ENCODE data around the gene VPREB1.

DNA sequence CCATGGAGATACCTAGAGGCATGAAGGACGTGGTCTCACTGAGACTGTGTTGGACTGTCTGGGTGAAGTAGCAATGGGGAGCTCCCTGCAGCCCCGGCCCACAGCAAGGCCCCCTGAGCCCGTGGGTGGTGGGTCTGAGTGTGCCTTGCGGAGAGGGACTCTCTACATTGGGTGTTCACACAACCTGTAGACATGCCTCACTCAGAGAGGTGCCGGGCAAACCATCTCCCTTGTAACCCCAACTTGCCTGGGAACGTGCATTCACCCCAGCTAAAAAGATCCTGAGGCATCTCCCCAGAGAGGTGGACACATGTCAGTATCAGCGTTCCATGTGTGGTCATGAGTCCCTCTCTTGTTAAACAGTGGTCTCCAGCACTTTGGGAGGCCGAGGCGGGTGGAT is 2.1 kb downstream of the VPREB1 start:
- TF ChIP-seq, protein P1, sequence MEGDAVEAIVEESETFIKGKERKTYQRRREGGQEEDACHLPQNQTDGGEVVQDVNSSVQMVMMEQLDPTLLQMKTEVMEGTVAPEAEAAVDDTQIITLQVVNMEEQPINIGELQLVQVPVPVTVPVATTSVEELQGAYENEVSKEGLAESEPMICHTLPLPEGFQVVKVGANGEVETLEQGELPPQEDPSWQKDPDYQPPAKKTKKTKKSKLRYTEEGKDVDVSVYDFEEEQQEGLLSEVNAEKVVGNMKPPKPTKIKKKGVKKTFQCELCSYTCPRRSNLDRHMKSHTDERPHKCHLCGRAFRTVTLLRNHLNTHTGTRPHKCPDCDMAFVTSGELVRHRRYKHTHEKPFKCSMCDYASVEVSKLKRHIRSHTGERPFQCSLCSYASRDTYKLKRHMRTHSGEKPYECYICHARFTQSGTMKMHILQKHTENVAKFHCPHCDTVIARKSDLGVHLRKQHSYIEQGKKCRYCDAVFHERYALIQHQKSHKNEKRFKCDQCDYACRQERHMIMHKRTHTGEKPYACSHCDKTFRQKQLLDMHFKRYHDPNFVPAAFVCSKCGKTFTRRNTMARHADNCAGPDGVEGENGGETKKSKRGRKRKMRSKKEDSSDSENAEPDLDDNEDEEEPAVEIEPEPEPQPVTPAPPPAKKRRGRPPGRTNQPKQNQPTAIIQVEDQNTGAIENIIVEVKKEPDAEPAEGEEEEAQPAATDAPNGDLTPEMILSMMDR (IDR thresholded peaks at IDR 0.05; ENCODE audit: insufficient read depth, low read length) = no peak
- TF ChIP-seq REST (IDR thresholded peaks at IDR 0.05; ENCODE audit: insufficient replicate concordance, low read depth) (no peak), POLR2AphosphoS5 (IDR thresholded peaks at IDR 0.05; ENCODE audit: low read depth) (no peak)

Measured in HL-60 (cell line).